Choroid plexus epithelial cell (primary cell): ENCODE results near the gene ARHGEF11.

Experiments used
- DNase-seq: peaks from one replicate; pipeline ENCODE4 v3.0.0-alpha.2; 2010; ENCODE audit warnings: low read depth
- H3K4me3 ChIP-seq: 2 replicates; pipeline ENCODE4 v1.5.1; 2011; ENCODE audit warnings: low read depth, mild to moderate bottlenecking, control low read depth, low read length, moderate library complexity
- TF ChIP-seq, protein P1 (sequence below): conservative IDR thresholded peaks from 2 replicates; pipeline ENCODE4 v1.5.1; 2011; ENCODE audit warnings: low read depth, mild to moderate bottlenecking, control low read depth, inconsistent platforms, low read length, moderate library complexity

The ARHGEF11 gene

DNA sequence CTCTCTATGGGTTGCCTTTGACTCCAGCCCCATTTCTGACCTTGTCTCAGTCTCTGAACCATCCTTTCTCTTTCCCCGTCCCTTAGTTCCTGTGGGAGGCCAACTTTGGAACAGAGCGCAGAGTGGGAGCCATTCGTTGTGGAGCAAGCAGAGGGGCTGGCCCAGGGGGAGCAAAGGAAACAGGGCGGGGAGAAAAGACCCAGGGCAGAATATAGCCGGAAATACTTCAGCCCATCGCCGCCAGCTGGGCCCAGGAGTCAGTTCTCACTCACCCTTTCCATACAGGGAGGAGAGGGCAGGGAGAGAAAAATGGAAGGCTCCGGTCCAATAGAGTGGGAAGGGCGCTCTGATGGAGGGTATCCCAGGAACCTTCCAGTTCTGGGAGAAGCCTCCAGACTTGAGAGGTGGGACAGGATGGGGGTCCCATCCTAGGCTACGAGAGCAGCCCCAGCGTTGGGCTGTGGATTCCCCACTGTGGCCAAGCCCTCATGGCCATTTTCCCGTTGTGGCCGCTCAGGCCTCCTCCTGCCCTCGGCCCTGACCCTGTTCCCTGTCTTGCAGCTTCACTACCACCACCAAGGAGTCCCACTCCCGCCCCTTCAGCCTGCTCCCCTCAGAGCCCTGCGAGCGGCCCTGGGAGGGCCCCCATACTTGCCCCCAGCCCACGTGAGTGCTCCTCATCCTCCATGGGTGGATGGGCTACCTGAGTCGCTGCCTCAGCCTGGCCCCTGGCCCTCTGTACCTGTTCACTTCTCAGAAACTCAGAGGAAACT, 141.2 kb downstream of the ARHGEF11 start:
- DNase-seq = no peak
- TF ChIP-seq, protein P1, sequence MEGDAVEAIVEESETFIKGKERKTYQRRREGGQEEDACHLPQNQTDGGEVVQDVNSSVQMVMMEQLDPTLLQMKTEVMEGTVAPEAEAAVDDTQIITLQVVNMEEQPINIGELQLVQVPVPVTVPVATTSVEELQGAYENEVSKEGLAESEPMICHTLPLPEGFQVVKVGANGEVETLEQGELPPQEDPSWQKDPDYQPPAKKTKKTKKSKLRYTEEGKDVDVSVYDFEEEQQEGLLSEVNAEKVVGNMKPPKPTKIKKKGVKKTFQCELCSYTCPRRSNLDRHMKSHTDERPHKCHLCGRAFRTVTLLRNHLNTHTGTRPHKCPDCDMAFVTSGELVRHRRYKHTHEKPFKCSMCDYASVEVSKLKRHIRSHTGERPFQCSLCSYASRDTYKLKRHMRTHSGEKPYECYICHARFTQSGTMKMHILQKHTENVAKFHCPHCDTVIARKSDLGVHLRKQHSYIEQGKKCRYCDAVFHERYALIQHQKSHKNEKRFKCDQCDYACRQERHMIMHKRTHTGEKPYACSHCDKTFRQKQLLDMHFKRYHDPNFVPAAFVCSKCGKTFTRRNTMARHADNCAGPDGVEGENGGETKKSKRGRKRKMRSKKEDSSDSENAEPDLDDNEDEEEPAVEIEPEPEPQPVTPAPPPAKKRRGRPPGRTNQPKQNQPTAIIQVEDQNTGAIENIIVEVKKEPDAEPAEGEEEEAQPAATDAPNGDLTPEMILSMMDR = no peak

DNA sequence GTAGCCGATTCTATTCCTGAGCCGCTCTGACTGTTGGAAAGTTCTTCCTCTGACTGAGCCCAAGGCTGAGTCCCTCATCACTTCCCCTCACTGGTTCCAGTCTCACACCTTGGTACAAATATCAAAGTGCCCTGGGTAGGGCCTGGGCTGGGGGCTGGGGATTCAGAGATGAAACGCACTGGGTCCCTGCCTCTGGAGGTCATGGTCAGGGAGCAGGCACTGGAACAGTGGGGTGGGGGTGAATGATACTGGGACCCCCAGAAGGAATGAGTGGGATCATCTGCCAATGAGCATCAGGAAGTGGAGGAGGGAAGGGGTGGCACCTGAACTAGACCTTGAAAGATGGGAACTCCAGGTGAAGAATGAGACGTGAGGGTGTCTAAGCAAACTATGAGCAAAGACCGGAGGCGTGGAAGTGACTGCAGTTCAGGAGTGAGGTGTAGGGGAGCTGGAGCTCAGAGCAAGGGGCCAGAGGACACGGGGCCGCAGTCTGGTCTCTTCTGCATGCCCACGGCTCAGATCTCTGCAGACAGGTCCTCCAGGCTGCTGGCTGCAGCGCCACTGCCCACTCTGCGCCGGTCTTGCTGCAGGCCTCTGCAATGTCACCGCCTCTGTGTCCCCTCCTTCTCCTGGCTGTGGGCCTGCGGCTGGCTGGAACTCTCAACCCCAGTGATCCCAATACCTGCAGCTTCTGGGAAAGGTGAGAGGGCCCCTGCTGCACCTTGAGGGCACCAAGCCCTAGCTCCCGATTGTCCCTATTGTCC, 142.0 kb downstream of the ARHGEF11 start:
- H3K4me3 ChIP-seq = no peak overlapping the region
- DNase-seq = no peak
- TF ChIP-seq, protein P1 = no peak

More for the DNA sequence above, 141.2 kb downstream of the ARHGEF11 start:
- H3K4me3 ChIP-seq = no peak overlapping the region

DNA sequence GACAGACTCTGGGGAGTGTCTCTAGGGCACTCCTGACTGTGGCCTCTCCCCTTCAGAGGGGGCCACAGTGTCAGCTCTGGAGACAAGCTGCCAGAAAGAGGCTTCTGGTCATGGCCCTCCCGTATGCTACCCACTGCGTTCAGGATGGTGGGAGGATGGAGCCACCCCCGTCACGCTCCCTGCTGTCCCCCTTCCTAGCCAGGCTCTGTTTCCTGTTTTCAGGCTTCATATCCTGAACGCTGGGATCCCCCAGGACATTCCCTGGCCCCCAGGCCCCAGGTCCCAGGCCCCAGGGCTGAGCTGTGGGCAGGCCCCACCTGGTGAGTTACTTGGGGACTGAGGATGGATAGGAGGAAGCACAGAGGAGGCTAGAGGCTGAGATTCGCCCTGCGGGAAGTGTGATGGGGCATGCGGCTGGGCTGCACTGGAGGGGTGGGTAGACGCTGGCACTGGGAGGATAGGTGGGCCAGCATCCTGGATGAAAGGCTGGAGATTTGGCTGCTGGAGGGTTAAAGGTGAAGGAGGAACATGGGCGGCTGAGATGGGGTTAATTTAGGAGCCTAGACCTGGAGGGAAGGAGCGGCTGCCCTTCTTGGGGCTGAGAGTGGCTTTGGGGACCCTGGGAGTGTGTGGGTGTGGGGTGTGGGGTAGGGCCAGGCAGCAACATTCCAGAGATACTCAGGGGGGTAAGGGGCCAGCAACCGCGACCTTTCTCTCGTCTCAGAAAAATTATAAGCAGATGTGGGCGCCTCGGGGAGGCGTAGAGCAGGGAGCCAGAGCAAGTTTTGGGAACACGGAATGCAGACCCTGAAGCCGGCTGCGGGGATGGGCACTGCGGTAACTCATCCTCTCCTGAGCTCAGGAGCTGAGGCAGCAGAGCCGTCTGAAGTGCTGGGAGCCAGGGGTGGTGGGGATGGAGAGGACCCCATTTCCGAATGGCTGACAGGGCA, 143.3 kb downstream of the ARHGEF11 start:
- DNase-seq = peak; percentile 23
- TF ChIP-seq, protein P1 = no peak
- H3K4me3 ChIP-seq = no peak overlapping the region

DNA sequence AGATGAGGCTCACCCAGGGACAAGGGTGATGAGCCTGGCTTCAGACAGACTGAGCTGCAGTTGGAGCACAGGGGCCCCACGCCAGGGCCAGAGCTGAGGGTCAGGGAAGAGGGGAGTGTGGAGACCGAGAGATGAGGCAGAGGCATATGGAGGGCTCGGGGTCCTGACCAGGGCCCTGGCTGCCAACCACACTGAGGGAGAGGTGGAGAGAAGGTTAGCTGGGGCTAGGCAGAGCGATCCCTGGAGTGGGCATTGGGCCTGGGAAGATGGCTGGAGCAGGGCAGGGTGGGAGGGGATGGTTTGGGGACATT, 144.0 kb downstream of the ARHGEF11 start:
- TF ChIP-seq, protein P1 = no peak
- no peak for DNase-seq
- no peak overlapping the region for H3K4me3 ChIP-seq

DNA sequence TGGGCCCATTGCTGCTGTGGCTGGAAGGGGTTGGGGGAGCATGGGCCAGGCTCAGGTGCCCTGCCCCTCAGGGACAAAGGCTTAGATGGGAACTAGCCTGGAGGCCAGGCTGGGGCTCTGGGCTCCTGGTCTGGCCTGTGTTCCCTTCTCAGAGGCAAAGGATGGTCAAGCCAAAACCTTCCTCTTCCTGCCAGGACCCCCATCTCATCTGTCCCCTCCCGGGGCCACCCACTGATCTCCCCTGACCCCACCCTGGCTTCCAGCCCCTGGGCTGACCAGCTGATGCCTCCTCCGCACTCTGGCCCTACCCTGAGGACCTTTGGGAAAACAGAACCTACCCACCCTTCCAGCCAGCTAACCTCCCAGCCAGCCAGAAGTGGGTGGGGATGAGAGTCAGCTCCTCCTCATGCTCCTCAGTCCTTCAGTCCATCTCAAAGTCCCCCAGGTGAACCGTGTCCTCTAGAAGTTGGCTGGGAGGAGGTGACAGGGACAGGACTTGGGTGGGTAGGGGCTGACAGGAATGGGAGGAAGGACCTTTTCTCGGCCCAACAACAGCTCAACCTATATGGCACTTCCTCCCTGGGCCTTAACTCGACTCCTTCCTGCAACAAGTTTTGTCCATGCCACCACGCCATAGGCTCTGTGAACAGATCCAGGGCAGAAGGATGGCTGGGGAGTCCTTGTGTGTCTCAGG, 144.5 kb downstream of the ARHGEF11 start:
- H3K4me3 ChIP-seq = no peak overlapping the region
- no peak for DNase-seq
- TF ChIP-seq, protein P1 = no peak

DNA sequence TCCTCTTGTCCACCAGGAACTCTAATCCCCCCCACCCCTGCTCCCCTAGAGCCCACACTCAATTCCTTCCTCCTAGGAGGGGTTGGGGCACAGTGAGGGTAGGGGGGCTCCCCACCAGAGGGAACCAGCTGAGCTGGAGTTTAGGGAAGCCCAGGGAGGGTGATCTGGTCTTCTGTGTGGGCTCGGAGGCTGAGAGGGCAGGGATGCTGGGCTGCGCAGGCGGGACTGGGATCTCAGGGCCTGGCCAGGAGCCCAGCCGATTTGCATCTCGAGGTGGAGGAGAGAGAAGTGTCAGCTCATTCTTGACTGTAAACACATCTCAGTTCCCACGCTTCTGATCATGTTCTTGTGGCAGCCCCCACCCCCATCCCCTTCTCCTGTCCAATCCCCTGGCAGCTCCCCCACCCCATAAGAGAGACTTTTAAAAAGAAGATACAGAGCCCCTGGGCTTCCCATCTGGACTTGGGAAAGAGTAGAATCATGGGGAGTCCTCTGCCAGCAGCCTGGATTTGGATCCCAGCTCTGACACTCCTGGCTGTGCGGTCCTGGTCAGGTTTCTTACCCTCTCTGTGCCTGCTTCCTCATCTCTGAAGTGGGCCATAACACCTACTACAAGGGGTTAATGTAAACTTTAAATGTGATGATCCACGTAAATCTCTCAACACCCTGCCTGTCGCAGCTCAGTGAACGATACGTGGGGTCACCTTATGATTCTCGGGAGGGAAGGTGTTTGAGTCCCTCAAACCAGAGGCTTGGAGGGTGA, 145.4 kb downstream of the ARHGEF11 start:
- H3K4me3 ChIP-seq = no peak overlapping the region
- TF ChIP-seq, protein P1 = no peak
- peak; percentile 87 for DNase-seq
